ENCODE measurements around the gene AP3B1. TPM values are rescaled to one million over a fixed set of nuclear protein-coding genes. Genes with fewer than 3 reads are reported as not detected.

AP3B1 gene
- total RNA-seq, 3 donors from 2014 or later, result 48.0 to 63.5 (median 48.2) TPM

GRCh38 chr5:77974576-77974975 lies 319.9 kb downstream of the AP3B1 start:
- H3K9me3 ChIP-seq, result no peaks in the 10 kb centered on the region
- H3K4me3 ChIP-seq, result no peak overlapping the region
- intact Hi-C loops (cut with DNase I; ENCODE audit: low total_unique reads), result no loop called here
- no peak overlapping the region for H3K27ac ChIP-seq
- peaks cover 0 to 9% of the 10 kb centered on the region in 2 donors for H3K4me1 ChIP-seq
- no peak for TF ChIP-seq POLR2AphosphoS5 (IDR thresholded peaks at IDR 0.05)
- TF ChIP-seq CTCF (IDR thresholded peaks at IDR 0.05), result no peak
- TF ChIP-seq POLR2A (IDR thresholded peaks at IDR 0.05), result no peak
- no peaks in the 10 kb centered on the region for H3K36me3 ChIP-seq
- H3K27me3 ChIP-seq, result peaks cover 0 to 29% of the 10 kb centered on the region in 2 donors
- no peak for DNase-seq (ENCODE audit: low spot score in 2 of 2)

GRCh38 chr5:77973253-77973609 lies 321.3 kb downstream of the AP3B1 start:
- no peaks in the 10 kb centered on the region for H3K9me3 ChIP-seq
- no peak for DNase-seq (ENCODE audit: low spot score in 2 of 2)
- H3K27me3 ChIP-seq, result peaks cover 0 to 29% of the 10 kb centered on the region in 2 donors
- H3K36me3 ChIP-seq, result no peaks in the 10 kb centered on the region
- TF ChIP-seq CTCF (IDR thresholded peaks at IDR 0.05) (no peak), POLR2A (IDR thresholded peaks at IDR 0.05) (no peak), POLR2AphosphoS5 (IDR thresholded peaks at IDR 0.05) (no peak)
- H3K27ac ChIP-seq, result no peak overlapping the region
- peaks cover 0 to 9% of the 10 kb centered on the region in 2 donors for H3K4me1 ChIP-seq
- H3K4me3 ChIP-seq, result peak overlapping the region in 2 of 3 donors; percentile 44 to 67
- intact Hi-C loops (cut with DNase I; ENCODE audit: low total_unique reads), result no loop called here

- TF ChIP-seq POLR2AphosphoS5 (IDR thresholded peaks at IDR 0.05), result no peak
- Histone ChIP-seq H3K4me3 (peak overlapping the region; percentile 16 to 67 (median 44)), H3K27ac (no peak overlapping the region), H3K4me1 (peaks cover 0 to 9% of the 10 kb centered on the region in 2 donors), H3K36me3 (no peaks in the 10 kb centered on the region), H3K9me3 (no peaks in the 10 kb centered on the region), H3K27me3 (peaks cover 0 to 29% of the 10 kb centered on the region in 2 donors)
- intact Hi-C loops (cut with DNase I; ENCODE audit: low total_unique reads), result no loop called here
- no peak for DNase-seq (ENCODE audit: low spot score in 2 of 2)
Measured at GRCh38 chr5:77972469-77973252, 321.8 kb downstream of the AP3B1 start.

GRCh38 chr5:77971776-77972468 lies 322.6 kb downstream of the AP3B1 start:
- intact Hi-C loops (cut with DNase I; ENCODE audit: low total_unique reads), result no loop called here
- Histone ChIP-seq H3K27ac (no peak overlapping the region), H3K4me3 (peak overlapping the region; percentile 16 to 67 (median 44)), H3K36me3 (no peaks in the 10 kb centered on the region), H3K4me1 (peaks cover 0 to 9% of the 10 kb centered on the region in 2 donors), H3K9me3 (no peaks in the 10 kb centered on the region), H3K27me3 (peaks cover 0 to 29% of the 10 kb centered on the region in 2 donors)
- DNase-seq (ENCODE audit: low spot score in 2 of 2), result no peak
- TF ChIP-seq CTCF (IDR thresholded peaks at IDR 0.05) (no peak), POLR2A (IDR thresholded peaks at IDR 0.05) (no peak), POLR2AphosphoS5 (IDR thresholded peaks at IDR 0.05) (no peak)

- Histone ChIP-seq H3K9me3 (no peaks in the 10 kb centered on the region), H3K36me3 (no peaks in the 10 kb centered on the region), H3K4me3 (no peak overlapping the region), H3K27ac (no peak overlapping the region), H3K27me3 (peaks cover 0 to 29% of the 10 kb centered on the region in 2 donors), H3K4me1 (peaks cover 0 to 9% of the 10 kb centered on the region in 2 donors)
- TF ChIP-seq POLR2A (IDR thresholded peaks at IDR 0.05) (no peak), CTCF (IDR thresholded peaks at IDR 0.05) (no peak), POLR2AphosphoS5 (IDR thresholded peaks at IDR 0.05) (no peak)
- intact Hi-C loops (cut with DNase I; ENCODE audit: low total_unique reads), result no loop called here
- DNase-seq (ENCODE audit: low spot score in 2 of 2), result no peak
Measured at GRCh38 chr5:77970891-77971290, 323.6 kb downstream of the AP3B1 start.
